PFSK-1 (cell line): ENCODE measurements around the gene KCNMA1.

Source experiments
- FOXP2 ChIP-seq: optimal IDR thresholded peaks from 2 replicates; pipeline ENCODE3; 2011; ENCODE audit warnings: borderline replicate concordance, control low read depth, inconsistent platforms; ENCODE audit not compliant: insufficient read depth; ENCODE audit errors: extremely low read length, extremely low read depth
- POLR2AphosphoS5 ChIP-seq: IDR thresholded peaks from 2 replicates; pipeline ENCODE4 v1.6.1; 2012; ENCODE audit warnings: low read depth, mild to moderate bottlenecking, control low read depth, low read length, moderate library complexity
- REST ChIP-seq, 2 experiments: IDR thresholded peaks; 2 replicates each; pipeline versions ENCODE4 v1.6.1 to v1.8.0; 2011 to 2012; ENCODE audit warnings: low read depth in 2 of 2, low read length in 2 of 2, control low read depth in 1 of 2, inconsistent platforms in 1 of 2, mild to moderate bottlenecking in 1 of 2, moderate library complexity in 1 of 2; ENCODE audit not compliant: insufficient read depth in 1 of 2
- TAF1 ChIP-seq: IDR thresholded peaks from 2 replicates; pipeline ENCODE4 v1.6.1; 2012; ENCODE audit warnings: low read length, control low read depth, borderline replicate concordance; ENCODE audit not compliant: insufficient read depth

GRCh38 chr10:77578583-77579227, 58.9 kb downstream of the KCNMA1 start:
- TF ChIP-seq REST (IDR thresholded peaks at IDR 0.05; ENCODE audit: insufficient read depth in 1 of 2, low read depth in 2 of 2, low read length in 2 of 2) (no peak), FOXP2 (no peak), TAF1 (no peak), POLR2AphosphoS5 (no peak)
